ENCODE results near the gene PFKFB4.
"Not testable (repeated sequence)": the region's sequence is repeated elsewhere in the genome, so short reads cannot be mapped to it uniquely, and the experiment has no call there.

Gene PFKFB4

DNA sequence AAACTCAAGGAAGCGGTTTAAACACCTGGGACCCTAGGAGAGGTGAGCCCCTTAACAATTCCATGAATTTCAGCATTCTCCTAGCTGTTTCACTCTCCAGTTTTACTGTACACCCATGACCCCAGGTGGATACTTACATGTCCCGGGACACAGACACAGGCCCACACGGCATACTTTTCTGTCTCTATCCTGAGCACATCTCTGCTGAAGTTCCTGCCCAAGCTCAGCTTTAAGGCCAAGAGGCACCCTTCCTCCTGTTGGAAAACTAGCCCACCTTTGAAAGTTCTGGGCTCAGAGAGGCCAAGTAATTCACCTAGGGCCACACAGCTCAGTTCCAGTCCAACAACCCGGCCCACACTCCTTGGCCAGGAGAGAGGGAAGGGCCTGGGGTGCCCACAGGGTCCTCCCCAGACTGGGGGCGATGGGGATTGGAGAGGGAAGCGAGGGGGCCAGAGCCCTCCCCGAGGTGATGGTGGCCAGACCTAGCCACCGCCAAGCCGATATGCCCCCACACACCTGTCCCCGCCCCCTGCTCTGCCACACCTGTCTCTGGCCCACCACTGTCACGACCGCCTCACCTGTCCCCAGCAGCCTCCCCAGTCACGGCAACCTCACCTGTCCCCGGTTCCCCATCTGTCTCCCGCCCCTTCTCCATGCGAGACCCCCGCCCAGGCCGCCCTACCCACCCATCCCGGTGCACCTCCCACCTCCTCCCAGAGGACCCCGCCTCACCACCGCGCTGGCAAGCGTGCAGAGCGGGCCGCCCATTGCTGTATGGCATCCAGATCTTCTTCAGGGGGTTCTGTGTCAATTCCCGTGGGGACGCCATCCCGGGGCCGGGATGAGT, 431 bp downstream of the PFKFB4 start:
- DNase-seq = no peak

DNA sequence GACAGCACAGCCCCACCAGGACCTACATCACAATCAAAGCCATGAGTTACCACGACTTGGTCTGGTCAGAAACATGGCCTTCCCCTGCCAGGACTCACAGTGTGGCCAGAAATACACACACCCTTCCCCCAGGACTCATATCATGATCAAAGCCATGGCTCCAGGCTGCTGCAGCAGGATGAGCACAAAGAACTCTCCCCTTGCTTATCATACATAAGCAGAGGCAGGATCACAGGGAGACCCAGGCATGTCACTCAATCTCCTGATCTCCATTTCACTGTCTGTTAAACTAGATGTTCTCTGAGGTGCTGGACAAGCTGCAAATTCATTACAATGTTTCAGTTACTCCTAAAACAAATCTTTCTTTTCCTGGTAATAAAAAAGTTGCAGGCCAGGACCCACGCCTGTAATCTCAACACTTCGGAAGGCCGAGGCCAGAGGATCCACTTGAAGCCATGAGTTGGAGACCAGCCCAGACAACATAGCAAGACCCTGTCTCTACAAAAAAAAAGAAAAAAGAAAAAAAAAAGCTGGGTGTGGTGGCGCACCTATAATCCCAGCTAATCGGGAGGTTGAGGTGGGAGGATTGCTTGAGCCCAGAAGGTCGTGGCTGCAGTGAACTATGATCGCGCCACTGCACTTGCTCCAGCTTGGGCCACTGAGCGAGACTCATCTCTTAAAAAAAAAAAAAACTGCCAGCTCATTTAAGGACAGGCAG, 1.2 kb downstream of the PFKFB4 start:
- no peak for DNase-seq

DNA sequence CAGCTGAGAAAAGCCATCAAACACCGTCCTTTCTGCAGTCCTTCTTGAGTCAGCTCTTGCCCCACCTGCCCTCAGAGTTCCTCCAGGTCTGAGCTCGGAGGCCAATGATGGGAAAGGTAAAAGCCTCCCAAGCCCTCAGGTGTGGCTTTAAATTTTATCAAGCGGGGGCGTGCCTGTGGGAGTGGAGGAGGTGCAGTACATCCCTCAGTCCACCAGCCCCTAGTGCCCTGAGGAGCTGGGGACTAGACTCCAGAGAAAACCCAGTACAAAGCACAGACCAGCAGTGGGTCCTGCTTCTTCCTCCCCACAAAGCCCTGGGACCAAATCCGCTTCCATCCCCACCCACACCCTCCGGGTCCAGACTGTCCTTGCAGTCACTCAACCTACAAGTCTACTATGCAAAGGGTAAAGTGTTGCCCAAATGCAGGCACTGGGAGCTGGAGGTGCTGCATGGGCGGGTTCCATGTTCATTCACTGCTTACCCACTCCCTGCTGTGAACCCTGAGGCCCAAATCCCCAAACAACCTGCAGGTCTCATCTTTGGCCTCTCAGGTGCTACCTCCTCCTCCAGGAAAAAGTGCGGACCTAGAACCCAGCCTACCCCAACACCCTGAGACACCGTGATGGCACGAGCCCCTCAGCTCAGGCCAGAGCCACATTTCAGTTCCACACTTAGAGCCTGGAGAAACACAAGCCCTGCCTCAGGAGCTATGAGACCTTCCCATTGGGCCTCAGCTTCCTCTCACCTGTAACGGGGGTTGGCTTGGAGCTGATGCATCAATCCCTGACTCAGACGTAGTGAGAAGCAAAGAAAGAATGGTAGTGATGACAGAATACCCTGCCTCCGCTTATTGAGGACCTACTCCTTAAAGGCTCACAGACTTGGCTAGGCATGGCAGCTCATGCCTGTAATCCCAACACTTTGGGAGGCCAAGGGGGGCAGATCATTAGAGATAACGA, 2.4 kb downstream of the PFKFB4 start:
- no peak for DNase-seq

DNA sequence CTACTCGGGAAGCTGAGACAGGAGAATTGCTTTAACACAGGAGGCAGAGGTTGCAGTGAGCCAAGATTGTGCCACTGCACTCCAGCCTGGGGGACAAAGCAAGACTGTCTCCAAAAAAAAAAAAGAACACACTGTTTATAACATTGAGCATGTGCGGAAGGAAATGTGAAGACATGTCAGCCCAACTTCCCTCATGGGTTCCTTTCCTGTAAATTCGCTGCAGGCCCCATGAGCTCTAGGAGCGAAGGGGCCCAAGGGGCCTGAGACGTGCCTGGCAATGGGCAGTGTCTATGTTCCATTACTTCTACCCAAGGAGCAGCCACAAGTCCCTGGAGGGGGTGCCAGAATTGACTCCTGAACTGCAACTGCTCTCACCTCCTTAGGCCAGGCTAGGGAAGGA, 3.2 kb downstream of the PFKFB4 start:
- no peak for DNase-seq

DNA sequence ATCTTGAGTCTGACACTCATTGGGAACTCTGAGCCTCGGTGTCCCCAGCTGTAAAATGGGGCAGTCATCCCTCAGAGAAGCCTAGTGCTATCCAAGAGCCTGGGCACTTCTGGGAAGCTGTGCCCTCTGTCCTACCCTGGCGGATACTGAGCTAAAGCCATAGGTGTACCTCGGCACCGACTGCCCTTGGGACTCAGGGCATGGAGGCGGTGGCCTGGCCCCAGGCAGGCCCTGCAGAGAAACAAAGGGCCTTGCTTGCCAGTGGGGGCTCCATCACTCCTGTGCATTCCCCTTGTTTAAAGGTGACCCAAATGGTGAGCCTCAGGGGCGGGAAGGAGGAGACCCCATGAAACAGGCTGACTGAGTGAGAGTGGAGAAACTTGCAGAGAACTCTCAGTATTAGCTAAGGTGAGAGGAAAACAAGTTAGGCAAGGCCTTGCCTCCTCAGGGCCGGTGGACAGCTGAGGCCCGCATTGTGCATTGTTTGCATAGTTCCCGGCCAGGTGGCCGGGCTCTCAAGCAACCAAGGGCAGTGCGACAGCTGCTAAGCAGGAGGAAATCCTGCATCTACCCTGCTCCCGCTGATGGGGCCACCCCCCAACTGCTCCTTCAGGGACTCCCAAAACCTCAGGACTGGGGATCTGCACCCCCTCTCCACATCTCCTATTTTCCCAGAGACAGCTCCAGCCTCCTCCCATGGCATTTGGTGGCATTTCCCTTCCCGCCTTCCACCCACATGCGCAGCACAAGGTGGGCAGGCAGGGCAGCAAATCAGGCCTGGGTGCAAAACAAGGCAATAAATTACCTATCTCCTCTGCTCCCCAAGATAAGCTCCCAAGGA, 4.3 kb downstream of the PFKFB4 start:
- DNase-seq = no peak

DNA sequence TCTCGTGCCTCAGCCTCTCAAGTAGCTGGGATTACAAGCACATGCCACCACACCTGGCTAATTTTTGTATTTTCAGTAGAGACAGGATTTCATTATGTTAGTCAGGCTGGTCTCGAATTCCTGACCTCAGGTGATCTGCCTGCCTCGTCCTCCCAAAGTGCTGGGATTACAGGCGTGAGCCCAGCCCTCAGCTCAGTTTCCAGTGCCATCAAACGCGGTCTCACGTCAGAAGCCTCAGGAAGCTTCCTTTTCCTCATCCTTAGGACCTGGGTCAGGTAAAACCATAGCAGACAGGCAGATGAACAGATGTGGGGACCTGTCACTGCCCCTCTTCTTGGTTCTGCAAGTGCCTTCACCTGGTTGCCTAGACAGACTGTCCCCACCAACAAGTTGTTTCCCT, 5.0 kb downstream of the PFKFB4 start:
- DNase-seq = not testable (repeated sequence)

DNA sequence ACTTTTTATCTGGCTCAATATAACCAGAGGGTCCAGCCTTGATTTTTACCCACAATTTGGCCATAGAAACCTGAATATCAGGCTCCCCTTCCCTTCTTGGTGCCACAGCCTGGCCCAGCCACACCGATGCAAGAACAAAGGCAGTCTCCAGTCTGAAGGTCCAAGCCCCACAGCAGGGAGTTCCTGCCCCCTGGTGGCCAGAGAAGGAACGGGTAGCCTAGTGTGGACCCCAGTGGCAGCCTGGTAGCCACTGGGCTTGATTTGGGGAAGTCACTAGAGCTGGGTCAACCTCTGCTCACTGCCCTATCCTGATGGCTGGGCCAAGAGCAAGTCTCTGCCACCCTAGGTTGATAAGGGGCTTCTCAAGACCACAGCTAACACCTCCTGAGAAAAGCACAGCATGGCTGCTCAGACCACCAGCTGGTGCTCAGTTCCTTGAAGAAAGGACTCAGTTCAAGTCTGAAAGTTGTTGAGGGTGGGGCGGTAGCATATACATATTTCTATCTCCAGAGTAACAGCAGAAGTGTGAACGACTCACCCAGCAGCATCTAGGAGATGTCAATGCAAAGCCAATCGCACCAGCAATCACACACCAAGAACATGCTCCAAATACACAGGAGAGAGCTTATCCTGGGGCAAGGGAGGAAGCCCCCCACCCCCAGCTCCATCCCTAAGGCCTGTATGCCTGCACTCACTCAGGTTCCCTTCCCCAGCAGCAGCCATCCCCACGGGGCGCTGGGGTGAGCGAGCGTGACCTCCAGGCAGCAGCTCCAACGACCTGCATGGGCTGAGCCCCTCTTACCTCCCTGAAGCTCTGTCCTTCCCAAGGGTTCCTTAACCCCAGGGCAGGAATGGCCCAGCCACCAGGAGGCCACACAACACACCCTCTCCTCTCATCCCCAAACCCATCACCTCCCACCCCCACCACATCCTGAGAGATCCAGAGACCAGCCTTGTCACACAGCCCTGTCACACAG, 7.6 kb downstream of the PFKFB4 start:
- DNase-seq = peak; percentile 94

DNA sequence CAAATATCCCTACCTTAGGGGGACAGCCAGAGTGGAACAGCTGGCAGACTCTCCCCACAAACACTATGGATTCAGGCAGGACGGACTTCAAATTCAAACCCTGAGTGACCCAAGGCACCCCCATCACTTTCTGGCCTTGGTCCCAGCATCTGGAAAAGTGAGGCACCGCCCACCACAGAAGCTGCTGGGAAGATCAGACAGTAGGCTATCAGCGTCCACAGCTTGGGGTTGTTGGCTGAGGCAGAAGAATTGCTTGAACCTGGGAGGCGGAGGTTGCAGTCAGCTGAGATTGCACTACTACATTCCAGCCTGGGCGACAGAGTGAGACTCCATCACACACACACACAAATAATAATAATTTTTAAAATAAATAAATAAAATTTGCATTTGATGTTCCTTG, 8.5 kb downstream of the PFKFB4 start:
- no peak for DNase-seq

DNA sequence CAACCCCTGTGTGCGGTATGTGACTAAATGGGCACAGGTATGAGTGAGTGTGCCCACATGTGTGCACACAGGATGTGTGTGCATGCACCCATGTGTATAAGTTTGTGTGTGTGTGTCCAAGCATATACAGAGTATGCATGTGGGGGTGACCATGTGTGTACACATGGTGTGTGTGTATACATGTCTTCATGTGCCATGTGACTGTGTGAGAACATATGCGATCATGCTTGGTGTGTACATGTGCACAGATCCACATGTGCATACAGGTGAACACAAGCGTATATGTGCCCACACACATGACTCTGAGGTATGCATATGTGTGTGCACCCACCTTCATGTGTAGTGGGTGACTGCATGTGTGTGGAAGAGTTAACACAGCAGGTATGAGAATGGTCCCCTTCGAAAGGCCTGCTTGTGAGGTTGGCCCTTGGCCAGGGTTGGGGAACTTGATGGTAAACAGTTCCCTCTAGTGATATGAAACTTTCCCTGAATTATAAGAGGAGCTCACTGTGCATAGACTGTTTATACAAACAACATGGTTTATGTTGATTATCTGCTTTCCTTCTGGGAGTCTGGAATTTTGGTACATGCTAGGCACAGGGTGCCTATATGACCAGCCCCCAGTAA, 10.3 kb downstream of the PFKFB4 start:
- no peak for DNase-seq

DNA sequence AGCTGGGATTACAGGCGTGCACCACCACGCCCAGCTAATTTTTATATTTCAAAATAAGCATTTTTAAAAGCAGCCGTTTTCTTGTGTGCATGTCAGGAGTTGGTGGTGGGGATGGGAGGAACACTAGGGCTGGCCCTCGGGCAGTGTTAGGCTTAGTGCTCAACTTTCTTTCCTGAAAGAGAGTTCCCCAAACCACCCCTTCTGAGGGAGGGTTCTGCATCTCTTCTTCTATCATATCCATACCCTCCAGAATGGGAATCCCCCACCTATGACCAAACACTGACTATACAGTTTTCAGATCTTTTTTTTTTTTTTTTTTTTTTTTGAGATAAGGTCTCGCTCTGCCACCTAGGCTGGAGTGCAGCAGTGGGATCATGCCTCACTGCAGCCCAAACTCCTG, 12.5 kb downstream of the PFKFB4 start:
- DNase-seq = no peak

DNA sequence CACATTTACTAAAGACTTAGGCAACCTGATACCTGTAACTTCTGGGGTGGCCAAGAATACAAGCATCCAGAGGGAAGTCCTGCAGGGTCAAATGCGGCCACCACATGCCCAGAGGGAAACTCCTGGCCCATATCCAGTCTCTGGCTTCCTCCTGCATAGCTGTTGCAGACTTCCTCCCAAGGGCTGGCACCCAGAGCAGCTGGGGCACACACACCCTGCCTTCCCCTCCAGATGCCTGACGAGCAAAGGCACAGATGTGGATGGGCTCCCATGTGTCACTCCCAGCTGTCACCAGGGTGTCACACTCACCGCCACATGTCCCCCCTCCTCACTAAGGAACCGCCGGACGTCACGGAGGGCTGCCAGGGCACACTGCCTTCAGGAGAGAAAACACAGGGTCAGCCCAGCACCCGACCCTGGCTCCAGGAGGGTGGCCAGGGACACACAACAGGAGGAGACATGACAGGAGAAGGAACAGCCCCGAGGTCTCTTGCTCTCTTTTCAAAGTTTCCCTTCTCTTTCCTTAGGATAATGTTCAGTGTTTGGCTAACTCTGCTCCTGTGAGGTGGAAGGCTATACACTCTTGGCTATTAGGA, 13.2 kb downstream of the PFKFB4 start:
- DNase-seq = no peak

DNA sequence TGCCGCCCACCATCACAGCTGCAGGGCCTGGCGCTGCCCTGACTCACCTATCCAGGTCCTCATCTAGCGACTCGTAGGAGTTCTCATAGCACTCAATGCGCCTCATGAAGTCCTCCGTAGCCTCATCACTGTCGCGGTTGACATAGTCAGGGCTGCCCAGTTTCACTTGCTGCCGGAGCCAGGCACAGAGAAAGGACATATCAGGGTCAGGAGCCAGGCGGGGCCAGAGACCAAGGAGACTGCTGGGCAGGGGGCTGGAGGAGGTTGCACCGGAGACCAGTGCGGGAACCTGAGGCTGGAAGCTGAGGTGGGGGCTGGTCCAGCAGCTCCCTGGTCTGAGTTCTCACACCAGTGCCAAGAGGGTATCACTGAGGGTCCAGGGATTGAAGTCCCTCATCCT, 18.2 kb downstream of the PFKFB4 start:
- DNase-seq = no peak

DNA sequence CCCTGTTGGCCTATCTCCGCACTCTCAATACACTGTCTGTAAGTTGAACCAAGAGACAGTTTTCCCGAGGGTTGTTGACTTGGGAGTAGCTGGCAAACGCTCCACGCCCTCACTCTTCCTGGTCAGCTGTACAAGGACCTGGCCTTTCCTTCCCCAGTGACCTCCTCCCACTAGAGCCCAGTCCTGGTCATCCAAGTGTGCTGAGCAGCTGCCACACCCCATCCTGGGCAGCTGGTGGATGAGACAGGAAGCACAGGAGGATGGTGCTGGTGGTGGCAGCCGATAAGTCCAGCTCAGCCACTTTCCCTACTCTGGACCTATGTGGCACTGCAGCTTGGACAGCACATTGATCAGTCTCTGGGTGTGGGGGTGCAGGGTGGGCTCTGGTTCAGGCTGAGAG, 19.8 kb downstream of the PFKFB4 start:
- no peak for DNase-seq

DNA sequence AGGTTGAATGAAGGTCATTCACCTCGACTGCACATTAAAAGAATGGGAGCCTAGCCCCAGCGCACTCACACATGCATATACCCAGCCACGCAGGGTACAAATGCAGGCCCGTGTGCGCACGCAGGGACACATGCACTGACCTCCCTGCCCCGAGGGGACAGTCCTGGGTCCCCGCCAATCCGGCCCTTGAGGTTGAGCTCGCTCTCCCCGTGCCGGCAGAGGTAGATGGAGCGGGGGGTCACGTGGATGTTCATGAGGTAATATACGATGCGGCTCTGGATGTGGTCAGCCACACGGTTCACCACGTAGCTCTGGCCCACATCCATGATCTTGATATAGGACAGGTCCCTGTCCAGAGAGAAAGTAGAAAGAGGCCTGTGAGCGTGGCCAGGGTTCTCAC, 20.5 kb downstream of the PFKFB4 start:
- DNase-seq = no peak

DNA sequence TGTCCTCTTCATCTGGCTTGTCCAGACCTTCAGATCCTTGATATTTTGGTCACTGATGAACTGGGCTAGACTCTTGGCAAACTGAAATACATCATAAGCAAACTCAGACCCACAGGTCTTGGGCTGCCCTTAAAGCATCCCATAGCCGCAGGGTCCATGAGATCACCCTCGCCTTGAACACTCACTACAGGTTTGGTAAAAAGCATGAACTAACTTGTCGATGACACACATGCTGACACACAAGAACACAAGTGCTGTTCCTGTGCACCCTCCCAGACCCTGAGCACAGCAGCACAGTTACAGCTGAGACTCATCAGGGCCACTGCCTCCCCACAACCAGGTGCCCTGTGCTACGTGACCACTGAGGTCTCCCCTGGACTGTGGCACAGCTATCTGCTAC, 21.0 kb downstream of the PFKFB4 start:
- no peak for DNase-seq

DNA sequence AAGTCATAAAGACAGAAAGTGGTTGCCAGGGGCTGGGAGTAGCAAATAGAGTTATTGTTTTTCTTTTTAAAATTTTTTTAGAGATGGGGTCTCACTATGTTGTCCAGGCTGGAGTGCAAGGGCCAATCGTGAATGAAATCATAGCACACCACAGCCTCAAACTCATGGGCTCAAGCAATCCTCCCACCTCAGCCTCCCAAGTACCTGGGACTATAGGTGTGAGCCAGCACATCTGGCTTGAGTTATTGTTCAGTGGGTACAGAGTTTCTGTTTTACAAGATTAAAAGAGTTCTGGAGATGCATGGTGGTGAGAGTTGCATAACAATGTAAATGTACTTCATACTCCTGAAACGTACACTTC, 23.6 kb downstream of the PFKFB4 start:
- no peak for DNase-seq

DNA sequence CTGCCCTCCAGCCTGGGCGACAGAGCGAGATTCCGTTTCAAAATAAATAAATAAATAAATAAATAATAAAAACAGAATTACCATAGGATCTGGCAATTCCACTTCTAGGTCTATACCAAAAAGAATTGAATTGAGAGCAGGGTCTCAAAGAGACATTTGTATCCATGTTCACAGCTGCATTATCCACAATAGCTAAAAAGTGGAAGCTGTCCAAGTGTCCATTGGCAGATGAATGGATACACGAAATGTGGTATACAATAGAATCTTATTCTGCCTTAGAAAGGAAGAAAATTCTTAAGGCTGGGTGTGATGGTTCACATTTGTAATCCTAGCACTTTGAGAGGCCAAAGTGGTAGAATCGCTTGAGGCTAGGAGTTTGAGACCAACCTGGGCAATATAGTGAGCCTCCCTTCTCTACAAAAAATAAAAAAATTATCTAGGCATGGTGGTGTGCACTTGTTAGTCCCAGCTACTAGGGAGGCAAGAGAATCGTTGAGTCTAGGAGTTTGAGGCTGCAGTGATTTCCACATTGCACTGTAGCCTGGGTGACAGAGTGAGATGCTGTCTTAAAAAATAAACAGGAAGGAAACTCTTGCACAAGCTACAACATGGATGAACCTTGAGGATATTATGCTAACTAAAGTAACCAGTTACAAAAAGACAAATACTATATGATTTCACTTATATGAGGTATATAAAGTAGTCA, 24.2 kb downstream of the PFKFB4 start:
- no peak for DNase-seq

DNA sequence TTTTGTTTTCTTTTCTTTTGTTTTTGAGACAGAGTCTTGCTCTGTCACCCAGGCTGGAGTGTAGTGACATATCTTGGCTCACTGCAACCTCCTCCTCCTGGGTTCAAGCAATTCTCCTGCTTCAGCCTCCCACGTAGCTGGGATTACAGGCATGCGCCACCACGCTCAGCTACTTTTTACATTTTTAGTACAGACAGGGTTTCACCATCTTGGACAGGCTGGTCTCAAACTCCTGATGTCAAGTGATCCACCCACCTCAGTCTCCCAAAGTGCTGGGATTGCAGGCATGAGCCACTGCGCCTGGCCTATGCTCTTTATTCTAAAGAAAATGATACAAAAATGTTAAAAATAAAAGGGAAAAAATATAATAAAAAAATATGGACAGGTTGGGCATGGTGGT, 25.9 kb downstream of the PFKFB4 start:
- not testable (repeated sequence) for DNase-seq

DNA sequence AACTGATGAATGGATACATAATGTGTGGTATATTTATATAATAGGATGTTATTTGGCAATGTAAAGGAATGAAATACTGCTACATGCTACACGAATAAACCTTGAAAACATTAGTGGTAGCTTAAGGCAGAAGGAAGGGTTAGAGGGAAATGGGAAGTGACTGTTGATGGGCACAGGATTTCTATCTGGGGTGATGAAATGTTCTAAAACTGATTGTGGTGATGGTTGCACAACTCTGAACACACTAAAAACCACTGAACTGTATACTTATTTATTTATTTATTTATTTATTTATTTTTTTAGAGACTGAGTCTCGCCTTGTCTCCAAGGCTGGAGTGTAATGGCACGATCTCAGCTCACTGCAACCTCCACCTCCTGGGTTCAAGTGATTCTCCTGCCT, 27.8 kb downstream of the PFKFB4 start:
- no peak for DNase-seq

DNA sequence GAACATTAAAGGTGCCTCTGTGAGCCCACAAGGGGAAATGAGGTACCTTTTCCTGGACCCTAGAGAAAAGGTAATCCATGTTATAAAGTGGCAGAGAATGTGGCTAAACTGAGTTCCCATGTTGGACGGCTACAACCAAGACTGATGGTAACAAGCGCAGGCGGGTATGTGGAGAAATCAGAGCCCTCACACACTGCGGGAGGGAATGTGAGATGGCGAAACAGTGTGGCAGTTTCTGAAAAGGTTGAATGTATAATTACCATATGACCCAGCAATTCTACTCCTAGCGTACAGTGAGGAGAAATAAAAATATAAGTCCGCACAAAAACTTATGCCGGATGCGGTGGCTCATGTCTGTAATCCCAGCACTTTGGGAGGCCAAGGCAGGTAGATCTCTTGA, 28.6 kb downstream of the PFKFB4 start:
- DNase-seq = no peak
